ENCODE data around the gene TWSG1. TPM values are rescaled to one million over a fixed set of nuclear protein-coding genes. Genes with fewer than 3 reads are reported as not detected.
"Not testable (repeated sequence)": the region's sequence is repeated elsewhere in the genome, so short reads cannot be mapped to it uniquely, and the experiment has no call there.

TWSG1 gene
- total RNA-seq, 1 experiment from 2014 or later = 39.4 TPM

GRCh38 chr18:9433671-9434121 is 99.1 kb downstream of the TWSG1 start:
- Histone ChIP-seq H3K9me3 (replicated peaks) (no peaks in the 10 kb centered on the region), H3K4me3 (peak overlapping the region; percentile 56), H3K36me3 (no peaks in the 10 kb centered on the region), H3K4me1 (no peaks in the 10 kb centered on the region), H3K27me3 (no peaks in the 10 kb centered on the region), H3K27ac (peak overlapping the region; percentile 73; the same call in 1 of the 2 replicates)
- DNase-seq = peak; percentile 56 to 60

DNA sequence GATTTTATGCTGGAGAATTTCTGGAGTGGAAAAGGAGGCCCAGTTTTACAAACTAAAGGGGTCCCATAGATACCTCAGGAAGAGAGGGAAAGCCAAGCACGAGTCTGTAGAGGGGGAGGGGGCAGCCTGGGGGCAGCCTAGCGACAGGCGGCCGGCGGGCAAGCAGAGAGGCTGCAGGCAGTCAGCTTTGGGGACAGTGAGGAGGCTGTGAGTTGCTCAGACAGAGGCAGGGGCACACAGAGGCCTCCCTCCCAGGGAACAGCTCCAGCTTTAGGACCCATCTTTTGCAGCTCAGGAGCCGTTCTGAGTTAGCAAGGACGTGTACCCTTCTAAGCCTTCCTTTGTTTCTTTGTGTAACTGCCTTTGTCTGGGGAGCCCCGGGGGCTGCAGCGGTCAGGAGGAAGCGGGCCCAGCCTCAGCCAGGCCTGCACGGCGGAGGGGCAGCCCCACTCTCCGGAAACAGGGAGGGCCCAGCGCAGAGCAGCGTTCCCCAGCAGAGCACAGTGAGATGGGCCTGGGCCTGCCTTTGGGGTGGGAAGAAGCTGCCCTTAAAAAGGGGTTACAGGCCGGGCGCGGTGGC is 99.6 kb downstream of the TWSG1 start:
- Histone ChIP-seq H3K36me3 (no peaks in the 10 kb centered on the region), H3K4me1 (no peaks in the 10 kb centered on the region), H3K4me3 (peak overlapping the region; percentile 56), H3K27ac (peak overlapping the region; percentile 73; the same call in 1 of the 2 replicates), H3K9me3 (replicated peaks) (no peaks in the 10 kb centered on the region), H3K27me3 (no peaks in the 10 kb centered on the region)
- peak; percentile 41 to 51 for DNase-seq

- no peak overlapping the region for H3K27ac ChIP-seq
- no peaks in the 10 kb centered on the region for H3K9me3 ChIP-seq (replicated peaks)
- no peak for DNase-seq
- no peaks in the 10 kb centered on the region for H3K27me3 ChIP-seq
- no peaks in the 10 kb centered on the region for H3K4me1 ChIP-seq
- no peaks in the 10 kb centered on the region for H3K36me3 ChIP-seq
- H3K4me3 ChIP-seq = no peak overlapping the region
Observed at GRCh38 chr18:9435041-9435440, 100.5 kb downstream of the TWSG1 start.

DNA sequence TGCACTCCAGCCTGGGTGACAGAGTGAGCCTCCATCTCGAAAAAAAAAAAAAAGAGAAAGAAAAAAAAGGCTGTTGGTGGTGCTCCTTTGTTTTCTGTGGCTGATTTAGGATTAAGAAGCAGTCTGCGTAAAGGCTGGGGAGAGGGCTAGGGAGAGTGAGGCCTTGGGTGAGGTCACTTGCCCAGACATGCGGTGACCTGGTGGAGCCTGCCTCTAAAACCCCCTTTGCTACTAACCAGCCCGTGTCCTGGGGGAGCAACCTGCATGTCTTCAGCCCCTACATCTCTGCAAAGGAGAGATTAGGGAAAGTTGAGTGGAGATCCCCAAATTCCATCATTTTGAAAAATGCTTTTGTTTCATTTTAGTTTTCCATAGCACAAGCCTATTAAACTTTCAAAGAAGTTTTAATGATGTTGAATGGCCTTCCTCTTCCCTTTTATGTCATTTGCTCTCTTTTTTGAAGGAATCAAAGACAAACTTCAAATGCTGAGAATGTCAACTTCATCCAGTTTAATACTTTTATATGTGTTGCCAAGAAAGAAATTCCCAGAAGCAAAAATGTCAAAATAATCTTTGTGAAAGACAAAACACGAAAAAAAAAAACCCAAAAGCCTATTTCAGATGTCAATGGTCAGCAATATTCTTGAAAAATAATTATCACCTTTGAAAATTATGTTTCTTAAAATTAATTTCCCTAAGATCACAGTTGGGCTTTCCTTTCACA is 101.8 kb downstream of the TWSG1 start:
- Histone ChIP-seq H3K9me3 (replicated peaks) (no peaks in the 10 kb centered on the region), H3K4me3 (no peak overlapping the region), H3K4me1 (no peaks in the 10 kb centered on the region), H3K36me3 (no peaks in the 10 kb centered on the region), H3K27ac (no peak overlapping the region), H3K27me3 (no peaks in the 10 kb centered on the region)
- no peak for DNase-seq

- no peaks in the 10 kb centered on the region for H3K27me3 ChIP-seq
- H3K4me3 ChIP-seq = no peak overlapping the region
- H3K9me3 ChIP-seq (replicated peaks) = no peaks in the 10 kb centered on the region
- no peaks in the 10 kb centered on the region for H3K4me1 ChIP-seq
- no peaks in the 10 kb centered on the region for H3K36me3 ChIP-seq
- no peak overlapping the region for H3K27ac ChIP-seq
- peak; percentile 18 to 34 for DNase-seq
Observed at GRCh38 chr18:9437021-9437437, 102.5 kb downstream of the TWSG1 start.

DNA sequence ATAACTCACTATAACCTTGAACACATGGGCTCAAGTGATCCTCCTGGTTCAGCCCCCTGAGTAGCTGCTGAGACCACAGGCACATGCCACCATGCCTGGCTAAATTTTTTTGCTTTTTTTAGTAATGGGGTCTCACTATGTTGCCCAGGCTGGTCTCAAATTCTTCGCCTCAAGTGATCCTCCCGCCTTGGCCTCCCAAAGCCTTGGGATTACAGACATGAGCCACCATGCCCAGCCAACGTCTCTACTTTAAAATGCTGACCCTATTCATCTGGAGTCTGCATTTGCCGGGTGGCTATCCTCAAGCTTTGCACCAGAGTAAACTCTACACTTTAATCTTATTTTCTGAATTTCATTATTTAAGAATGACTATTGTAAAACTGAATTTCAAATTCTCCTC is 103.1 kb downstream of the TWSG1 start:
- Histone ChIP-seq H3K36me3 (no peaks in the 10 kb centered on the region), H3K27ac (no peak overlapping the region), H3K4me1 (no peaks in the 10 kb centered on the region), H3K27me3 (no peaks in the 10 kb centered on the region), H3K9me3 (replicated peaks) (no peaks in the 10 kb centered on the region), H3K4me3 (no peak overlapping the region)
- DNase-seq = no peak

DNA sequence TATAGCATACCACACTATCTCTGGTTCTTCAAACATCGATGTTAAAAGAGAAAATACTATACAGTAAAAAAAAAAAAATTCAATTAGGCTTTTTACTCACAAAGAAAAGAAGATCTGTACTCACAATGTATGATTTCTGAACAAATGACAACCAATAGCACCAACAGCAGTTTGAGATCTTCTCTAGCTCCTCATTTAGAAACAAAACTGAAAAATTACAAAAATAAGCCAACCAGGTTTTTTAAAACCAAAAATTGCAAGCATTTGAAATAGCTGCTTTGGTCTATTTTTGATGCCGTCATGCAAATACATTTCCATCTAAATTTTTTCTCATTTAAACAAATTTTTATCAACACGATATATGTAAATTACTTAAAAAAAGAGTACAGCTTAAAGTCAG is 106.5 kb downstream of the TWSG1 start:
- H3K4me3 ChIP-seq = no peak overlapping the region
- H3K36me3 ChIP-seq = no peaks in the 10 kb centered on the region
- no peaks in the 10 kb centered on the region for H3K9me3 ChIP-seq (replicated peaks)
- no peak for DNase-seq
- no peaks in the 10 kb centered on the region for H3K4me1 ChIP-seq
- H3K27me3 ChIP-seq = no peaks in the 10 kb centered on the region
- no peak overlapping the region for H3K27ac ChIP-seq

DNA sequence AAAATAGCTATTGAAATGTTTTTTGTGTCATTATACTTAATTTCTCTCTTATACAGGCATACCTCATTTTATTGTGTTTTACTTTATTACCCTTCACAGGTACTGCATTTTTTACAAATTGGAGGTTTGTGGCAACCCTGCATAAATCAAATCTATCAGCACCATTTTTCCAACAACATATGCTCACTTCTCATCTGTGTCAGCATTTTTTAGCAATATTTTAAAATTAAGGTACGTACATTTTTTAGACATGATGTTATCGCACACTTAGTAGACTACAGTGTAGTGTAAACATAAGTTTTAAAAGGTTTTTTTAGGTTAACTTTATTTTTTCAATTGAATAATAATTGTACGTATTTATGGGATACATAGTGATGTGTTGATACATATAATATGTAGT is 110.0 kb downstream of the TWSG1 start:
- no peak overlapping the region for H3K4me3 ChIP-seq
- no peak for DNase-seq
- H3K36me3 ChIP-seq = no peaks in the 10 kb centered on the region
- no peaks in the 10 kb centered on the region for H3K4me1 ChIP-seq
- H3K9me3 ChIP-seq (replicated peaks) = no peaks in the 10 kb centered on the region
- no peak overlapping the region for H3K27ac ChIP-seq
- no peaks in the 10 kb centered on the region for H3K27me3 ChIP-seq

DNA sequence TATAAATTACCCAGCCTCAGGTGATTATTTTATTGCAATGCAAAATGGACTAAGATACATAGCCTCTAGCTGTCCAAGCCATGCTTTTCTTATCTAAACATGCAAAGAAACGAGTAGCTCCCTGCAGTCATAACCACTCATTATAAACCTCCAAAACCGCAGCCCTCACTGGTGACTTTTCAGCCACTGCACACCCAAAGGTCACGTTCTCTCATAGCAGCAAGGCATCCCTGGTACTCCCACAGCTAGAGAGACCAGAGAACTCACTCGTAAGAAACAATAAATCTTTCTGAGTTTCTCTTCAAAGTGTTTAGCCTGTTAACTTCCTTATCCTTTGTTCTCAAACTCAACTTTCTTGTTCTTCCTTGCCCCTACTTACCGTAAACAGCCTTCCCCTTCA is 112.3 kb downstream of the TWSG1 start:
- Histone ChIP-seq H3K27me3 (no peaks in the 10 kb centered on the region), H3K9me3 (replicated peaks) (no peaks in the 10 kb centered on the region), H3K4me3 (no peak overlapping the region), H3K36me3 (no peaks in the 10 kb centered on the region), H3K27ac (no peak overlapping the region), H3K4me1 (no peaks in the 10 kb centered on the region)
- DNase-seq = no peak

- no peak for DNase-seq
- no peaks in the 10 kb centered on the region for H3K27me3 ChIP-seq
- no peaks in the 10 kb centered on the region for H3K4me1 ChIP-seq
- H3K9me3 ChIP-seq (replicated peaks) = no peaks in the 10 kb centered on the region
- no peaks in the 10 kb centered on the region for H3K36me3 ChIP-seq
- no peak overlapping the region for H3K4me3 ChIP-seq
- no peak overlapping the region for H3K27ac ChIP-seq
Observed at GRCh38 chr18:9447334-9447733, 112.8 kb downstream of the TWSG1 start.

DNA sequence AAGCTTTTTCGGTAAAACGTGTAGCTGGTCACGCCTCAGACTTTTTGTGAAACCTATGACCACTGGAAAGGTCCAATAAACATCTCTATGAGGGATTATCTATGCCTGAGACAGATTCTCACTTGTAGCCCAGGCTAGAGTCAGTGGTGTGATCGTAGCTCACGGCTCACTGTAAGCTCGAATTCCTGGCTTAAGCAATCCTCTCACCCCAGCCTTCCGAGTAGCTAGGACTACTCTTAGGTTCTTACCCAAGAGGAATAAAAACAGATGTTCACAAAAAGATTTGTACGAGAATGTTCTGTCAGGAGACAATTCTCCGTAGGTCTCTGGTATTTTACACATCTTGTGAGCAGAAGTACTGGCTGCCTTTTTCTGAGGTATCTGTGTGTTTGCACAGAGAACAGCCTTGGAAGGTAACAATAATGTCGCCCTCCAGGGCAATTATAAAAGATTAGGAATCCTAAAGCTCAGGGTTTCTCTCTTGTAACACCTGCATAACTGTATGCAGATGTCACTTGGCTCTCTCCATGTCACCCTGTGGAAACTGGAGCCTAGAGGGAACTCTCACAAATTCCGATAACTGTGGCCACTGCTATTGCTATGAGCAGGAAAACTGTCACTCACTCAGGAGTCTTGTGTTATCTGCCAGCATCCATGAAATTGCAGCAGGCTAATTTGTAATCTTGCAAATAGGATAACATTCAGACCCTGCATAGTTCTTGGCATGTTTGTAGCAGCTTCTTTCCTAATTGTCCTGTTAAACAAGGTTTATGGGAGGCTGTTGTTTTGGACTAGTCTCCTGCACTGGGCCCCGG is 115.2 kb downstream of the TWSG1 start:
- no peaks in the 10 kb centered on the region for H3K9me3 ChIP-seq (replicated peaks)
- H3K27ac ChIP-seq = no peak overlapping the region
- no peaks in the 10 kb centered on the region for H3K36me3 ChIP-seq
- no peaks in the 10 kb centered on the region for H3K27me3 ChIP-seq
- DNase-seq = no peak
- H3K4me3 ChIP-seq = no peak overlapping the region
- H3K4me1 ChIP-seq = no peaks in the 10 kb centered on the region

GRCh38 chr18:9450920-9451319 is 116.3 kb downstream of the TWSG1 start:
- DNase-seq; H3K36me3 ChIP-seq; H3K4me1 ChIP-seq; H3K27me3 ChIP-seq; H3K4me3 ChIP-seq; H3K27ac ChIP-seq; H3K9me3 ChIP-seq (replicated peaks): not testable (repeated sequence)

Measured in SJCRH30 (cell line).